ENCODE data around the gene TAF6. TPM values are rescaled to one million over a fixed set of nuclear protein-coding genes. Genes with fewer than 3 reads are reported as not detected.
A peak's percentile ranks its signal among the peaks of the same experiment; 100 is the strongest.

The TAF6 gene
- total and polyA plus RNA-seq, 9 of the 15 experiments (the other 6 are each of a cell fraction or from before 2014, with no cell fraction given): 0.78 to 78.7 (median 21.3) TPM

DNA sequence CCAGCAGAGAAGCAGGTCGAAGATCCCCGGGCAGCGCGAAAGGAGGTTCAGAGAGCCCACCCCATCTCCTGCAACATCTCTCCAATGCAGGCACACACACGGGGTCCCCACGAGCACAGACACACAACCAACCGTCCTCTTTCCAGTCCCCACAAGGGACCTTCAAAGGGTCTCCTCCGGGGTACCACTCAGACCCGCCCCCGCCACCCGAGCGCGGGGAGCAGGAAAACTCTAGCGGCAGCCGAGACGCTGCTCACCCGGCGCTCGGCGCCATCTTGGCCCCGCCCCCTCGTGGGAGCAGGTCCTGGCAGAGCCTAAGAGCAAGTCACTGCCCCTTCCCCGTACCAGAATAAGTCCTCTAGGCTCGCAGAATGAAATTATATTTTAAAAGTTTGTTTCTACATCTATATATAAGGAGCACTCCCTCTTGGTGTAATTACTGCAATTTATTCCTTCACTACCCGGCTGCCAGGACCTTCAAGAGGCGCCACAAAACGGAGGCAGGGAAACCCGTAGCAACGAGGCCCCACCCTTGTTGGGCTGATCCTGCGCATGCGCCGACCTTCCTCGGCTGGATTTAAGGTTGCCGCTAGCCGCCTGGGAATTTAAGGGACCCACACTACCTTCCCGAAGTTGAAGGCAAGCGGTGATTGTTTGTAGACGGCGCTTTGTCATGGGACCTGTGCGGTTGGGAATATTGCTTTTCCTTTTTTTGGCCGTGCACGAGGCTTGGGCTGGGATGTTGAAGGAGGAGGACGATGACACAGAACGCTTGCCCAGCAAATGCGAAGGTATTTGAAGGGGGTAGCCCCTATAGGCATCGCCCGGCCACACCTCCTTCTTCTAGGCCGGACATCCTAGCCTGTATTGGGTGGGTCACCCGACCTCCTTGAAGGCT, at the start of gene TAF6, which contains the start of gene CNPY4 (continued):
- TF ChIP-seq ZNF184 (CRISPR knock-in tag; IDR thresholded peaks at IDR 0.05) (no peak), ZEB2 (IDR thresholded peaks at IDR 0.05) (no peak), ZFP91 (CRISPR knock-in tag; IDR thresholded peaks at IDR 0.05) (peak; percentile 85), CBX5 (IDR thresholded peaks at IDR 0.05; ENCODE audit: borderline replicate concordance, low read depth) (no peak), RBM22 (IDR thresholded peaks at IDR 0.05; ENCODE audit: low read depth, low read length, poor library complexity, severe bottlenecking) (peak; percentile 47), ZNF239 (CRISPR knock-in tag; IDR thresholded peaks at IDR 0.05) (peak; percentile 31; the same call in 1 of the 2 replicates), NFE2 (IDR thresholded peaks at IDR 0.05; ENCODE audit: low read depth) (no peak), NR2C1 (IDR thresholded peaks at IDR 0.05) (peak; percentile 45; the same call in 1 of the 2 replicates), NR2C1 (tag; IDR thresholded peaks at IDR 0.05) (0 out of 2 replicates have a peak, but pooled peaks have one; percentile 22), RB1 (IDR thresholded peaks at IDR 0.05; ENCODE audit: low read depth) (peak; percentile 96), ZNF561 (CRISPR knock-in tag; conservative IDR thresholded peaks at IDR 0.05) (no peak), FOXA3 (CRISPR knock-in tag; conservative IDR thresholded peaks at IDR 0.05 in 1 of 2, IDR thresholded peaks at IDR 0.05 in 1 of 2) (0 out of 4 replicates have a peak, but pooled peaks of 1 of the 2 experiments have one; percentile 35), ETS1 (conservative IDR thresholded peaks at IDR 0.05; ENCODE audit: control insufficient read depth, low read depth, low read length) (peak; percentile 72; the same call in 1 of the 2 replicates), ZNF592 (IDR thresholded peaks at IDR 0.05) (no peak), HNRNPH1 (optimal IDR thresholded peaks at IDR 0.05; ENCODE audit: low read depth, low read length) (no peak), ZNF586 (CRISPR knock-in tag; conservative IDR thresholded peaks at IDR 0.05) (0 out of 2 replicates have a peak, but pooled peaks have one; percentile 46), NFXL1 (CRISPR knock-in tag; IDR thresholded peaks at IDR 0.05) (no peak)

Data from K562 (cell line).